GM10266 (cell line): ENCODE data around the gene TSHZ2.

Experiments used
- DNase-seq: peaks from one replicate; pipeline ENCODE4 v3.0.0; 2012; ENCODE audit errors: extremely low spot score
- CTCF ChIP-seq: IDR thresholded peaks from 2 replicates; pipeline ENCODE4 v1.5.1; 2012; ENCODE audit warnings: mild to moderate bottlenecking, low read depth; ENCODE audit not compliant: control insufficient read depth, insufficient read depth; ENCODE audit errors: missing control alignments

The TSHZ2 gene

GRCh38 chr20:53262365-53262764, 290.2 kb downstream of the TSHZ2 start:
- no peak for TF ChIP-seq CTCF
- no peak for DNase-seq

GRCh38 chr20:53263554-53264438, 291.6 kb downstream of the TSHZ2 start:
- no peak for TF ChIP-seq CTCF

GRCh38 chr20:53264604-53265003, 292.4 kb downstream of the TSHZ2 start:
- no peak for DNase-seq
- TF ChIP-seq CTCF = no peak

More at GRCh38 chr20:53263554-53264438, 291.6 kb downstream of the TSHZ2 start:
- no peak for DNase-seq

- DNase-seq = no peak
- TF ChIP-seq CTCF = no peak
Observed at GRCh38 chr20:53265304-53265875, 293.2 kb downstream of the TSHZ2 start.

GRCh38 chr20:53269380-53269779, 297.2 kb downstream of the TSHZ2 start:
- no peak for TF ChIP-seq CTCF
- DNase-seq = no peak

GRCh38 chr20:53270792-53271375, 298.7 kb downstream of the TSHZ2 start:
- DNase-seq = no peak
- no peak for TF ChIP-seq CTCF

GRCh38 chr20:53274365-53274764, 302.2 kb downstream of the TSHZ2 start:
- no peak for DNase-seq
- TF ChIP-seq CTCF = no peak
